Mammary epithelial cell (primary cell): ENCODE data around the gene TMEM183A.

Experiments
- EZH2 ChIP-seq: IDR thresholded peaks from 2 replicates; pipeline ENCODE4 v1.6.1; 2012; ENCODE audit warnings: low read length, inconsistent platforms, borderline replicate concordance
- TF ChIP-seq, protein P1 (sequence below), 2 donors: IDR thresholded peaks in 1 of 2; conservative IDR thresholded peaks in 1 of 2; 2 replicates each; pipeline ENCODE4 v1.5.1; 2011 to 2012; ENCODE audit warnings: inconsistent platforms in 2 of 2, low read length in 2 of 2, mild to moderate bottlenecking in 2 of 2, control low read depth in 1 of 2, low read depth in 1 of 2; ENCODE audit not compliant: insufficient read depth in 1 of 2; ENCODE audit errors: extremely low read depth in 1 of 2

GRCh38 chr1:203049576-203050180, 42.5 kb downstream of the TMEM183A start:
- TF ChIP-seq, protein P1, sequence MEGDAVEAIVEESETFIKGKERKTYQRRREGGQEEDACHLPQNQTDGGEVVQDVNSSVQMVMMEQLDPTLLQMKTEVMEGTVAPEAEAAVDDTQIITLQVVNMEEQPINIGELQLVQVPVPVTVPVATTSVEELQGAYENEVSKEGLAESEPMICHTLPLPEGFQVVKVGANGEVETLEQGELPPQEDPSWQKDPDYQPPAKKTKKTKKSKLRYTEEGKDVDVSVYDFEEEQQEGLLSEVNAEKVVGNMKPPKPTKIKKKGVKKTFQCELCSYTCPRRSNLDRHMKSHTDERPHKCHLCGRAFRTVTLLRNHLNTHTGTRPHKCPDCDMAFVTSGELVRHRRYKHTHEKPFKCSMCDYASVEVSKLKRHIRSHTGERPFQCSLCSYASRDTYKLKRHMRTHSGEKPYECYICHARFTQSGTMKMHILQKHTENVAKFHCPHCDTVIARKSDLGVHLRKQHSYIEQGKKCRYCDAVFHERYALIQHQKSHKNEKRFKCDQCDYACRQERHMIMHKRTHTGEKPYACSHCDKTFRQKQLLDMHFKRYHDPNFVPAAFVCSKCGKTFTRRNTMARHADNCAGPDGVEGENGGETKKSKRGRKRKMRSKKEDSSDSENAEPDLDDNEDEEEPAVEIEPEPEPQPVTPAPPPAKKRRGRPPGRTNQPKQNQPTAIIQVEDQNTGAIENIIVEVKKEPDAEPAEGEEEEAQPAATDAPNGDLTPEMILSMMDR (conservative IDR thresholded peaks at IDR 0.05 in 1 of 2, IDR thresholded peaks at IDR 0.05 in 1 of 2; ENCODE audit: extremely low read depth in 1 of 2, insufficient read depth in 1 of 2, low read depth in 1 of 2, low read length in 2 of 2), result no peak
- TF ChIP-seq EZH2, result no peak
